ENCODE measurements around the gene SULF2. TPM values are rescaled to one million over a fixed set of nuclear protein-coding genes. Genes with fewer than 3 reads are reported as not detected.

SULF2 gene
- total and polyA plus RNA-seq, 2 of the 4 experiments (the other 2 are of a cell fraction) = 0.54 to 0.77 TPM

GRCh38 chr20:47726632-47727031, 58.6 kb downstream of the SULF2 start:
- Histone ChIP-seq H3K56ac (ENCODE audit: extremely low read depth, insufficient read depth, low read length) (no peak overlapping the region), H2BK120ac (ENCODE audit: low read depth, low read length) (no peak overlapping the region), H4K20me1 (ENCODE audit: insufficient read depth, low read length) (no peaks in the 10 kb centered on the region), H4K91ac (ENCODE audit: insufficient read depth, low read depth, low read length) (no peak overlapping the region), H3K79me1 (ENCODE audit: low read depth in 1 of 2, low read length in 2 of 2) (no peaks in the 10 kb centered on the region), H3K4me2 (ENCODE audit: low read depth, low read length) (no peak overlapping the region), H2BK5ac (ENCODE audit: low read depth, low read length, poor library complexity, severe bottlenecking) (no peak overlapping the region), H2AFZ (replicated peaks; ENCODE audit: low read length, poor library complexity) (no peak overlapping the region), H2AK9ac (replicated peaks; ENCODE audit: low read depth, low read length, poor library complexity) (no peak overlapping the region), H3K23ac (ENCODE audit: low read depth, low read length) (no peak overlapping the region), H3K27ac (ENCODE audit: insufficient read depth, low read length) (no peak overlapping the region), H4K8ac (ENCODE audit: low read depth in 2 of 2, low read length in 2 of 2) (no peak overlapping the region), H3K14ac (replicated peaks; ENCODE audit: low read depth, low read length) (no peak overlapping the region), H2BK20ac (ENCODE audit: low read depth, low read length) (no peak overlapping the region), H3K4me1 (ENCODE audit: control insufficient read depth, insufficient read depth, low read length) (no peaks in the 10 kb centered on the region), H3K36me3 (ENCODE audit: control insufficient read depth, insufficient read depth, low read length) (no peaks in the 10 kb centered on the region), H3K9ac (ENCODE audit: low read depth, low read length) (no peak overlapping the region), H2BK15ac (ENCODE audit: low read depth, low read length) (no peak overlapping the region), H2AK5ac (ENCODE audit: low read depth, low read length) (no peak overlapping the region), H4K5ac (ENCODE audit: low read depth, low read length) (no peak overlapping the region), H3K4ac (ENCODE audit: low read depth, low read length) (no peak overlapping the region), H3K27me3 (ENCODE audit: control insufficient read depth, insufficient read depth, low read length) (no peaks in the 10 kb centered on the region; the same call in none of the 2 replicates), H3K9me1 (ENCODE audit: insufficient read depth, low read length) (no peaks in the 10 kb centered on the region), H3K4me3 (ENCODE audit: insufficient read depth, low read depth, low read length) (no peak overlapping the region), H3K18ac (ENCODE audit: low read depth, low read length) (no peak overlapping the region), H3K9me3 (ENCODE audit: control insufficient read depth, insufficient read depth, low read length) (no peaks in the 10 kb centered on the region)
- no peak for ATAC-seq (ENCODE audit: low read depth)
- dilution Hi-C loops (cut with HindIII; ENCODE audit: low sequenced_read_pairs, unreplicated experiment) (no loop called here), intact Hi-C loops (cut with micrococcal nuclease) (no loop called here), in situ Hi-C loops (cut with MboI; ENCODE audit: low sequenced_read_pairs) (no loop called here)
- POLR2A ChIA-PET (ENCODE audit: unreplicated experiment) = no interaction called here
- BruUV-seq (replicated peaks) = no TSS peak
- 86% methylated on average over 2 of the region's 7 CpGs; no CpG with 5 or more reads in 1 of the 2 experiments for WGBS, 2 experiments (ENCODE audit: extremely low coverage in 2 of 2, insufficient read length in 1 of 2)
- DNase-seq = no peak
- CTCF ChIA-PET = no interaction called here
- no peak for TF ChIP-seq CEBPB (IDR thresholded peaks at IDR 0.05; ENCODE audit: low read depth, low read length)
- no peak for TF ChIP-seq POLR2A (IDR thresholded peaks at IDR 0.05; ENCODE audit: low read depth, low read length)
- no peak for TF ChIP-seq CTCF (conservative IDR thresholded peaks at IDR 0.05; ENCODE audit: low read depth, low read length)
- TF ChIP-seq MAFK (IDR thresholded peaks at IDR 0.05; ENCODE audit: low read depth, low read length) = no peak
- TF ChIP-seq USF2 (IDR thresholded peaks at IDR 0.05; ENCODE audit: low read depth, low read length) = no peak
- no peak for TF ChIP-seq RFX5 (IDR thresholded peaks at IDR 0.05; ENCODE audit: low read depth, low read length)
- no peak for TF ChIP-seq FOS (IDR thresholded peaks at IDR 0.05; ENCODE audit: low read depth, low read length)
- no peak for TF ChIP-seq ELK1 (IDR thresholded peaks at IDR 0.05; ENCODE audit: borderline replicate concordance, low read depth, low read length)
- TF ChIP-seq CHD1 (IDR thresholded peaks at IDR 0.05; ENCODE audit: low read depth, low read length) = no peak

All from IMR-90 (cell line).